ENCODE data around the gene LAYN. TPM values are rescaled to one million over a fixed set of nuclear protein-coding genes. Genes with fewer than 3 reads are reported as not detected.

Gene LAYN
- total and polyA plus RNA-seq, 9 of the 15 experiments (the other 6 are each of a cell fraction or from before 2014, with no cell fraction given) = not detected

DNA sequence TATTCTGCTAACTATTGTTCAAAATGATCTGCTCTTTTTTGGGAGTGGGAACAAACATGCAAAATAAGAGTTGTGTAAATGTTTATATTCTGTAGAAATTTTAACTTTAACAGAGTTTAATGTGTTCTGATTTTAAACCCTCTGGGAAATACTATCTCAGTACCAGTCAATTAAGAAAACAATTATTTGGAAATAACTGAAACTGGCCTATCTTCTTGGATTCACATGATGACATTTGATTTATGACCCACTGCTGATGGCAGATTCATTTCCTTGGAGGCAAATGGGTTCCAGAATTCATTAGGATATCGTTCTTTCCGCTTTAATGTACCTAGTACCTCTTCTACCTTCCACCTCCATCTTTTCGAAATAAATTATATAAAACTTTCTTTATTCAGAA lies 67.2 kb downstream of the LAYN start (continued):
- TF ChIP-seq, protein P1, sequence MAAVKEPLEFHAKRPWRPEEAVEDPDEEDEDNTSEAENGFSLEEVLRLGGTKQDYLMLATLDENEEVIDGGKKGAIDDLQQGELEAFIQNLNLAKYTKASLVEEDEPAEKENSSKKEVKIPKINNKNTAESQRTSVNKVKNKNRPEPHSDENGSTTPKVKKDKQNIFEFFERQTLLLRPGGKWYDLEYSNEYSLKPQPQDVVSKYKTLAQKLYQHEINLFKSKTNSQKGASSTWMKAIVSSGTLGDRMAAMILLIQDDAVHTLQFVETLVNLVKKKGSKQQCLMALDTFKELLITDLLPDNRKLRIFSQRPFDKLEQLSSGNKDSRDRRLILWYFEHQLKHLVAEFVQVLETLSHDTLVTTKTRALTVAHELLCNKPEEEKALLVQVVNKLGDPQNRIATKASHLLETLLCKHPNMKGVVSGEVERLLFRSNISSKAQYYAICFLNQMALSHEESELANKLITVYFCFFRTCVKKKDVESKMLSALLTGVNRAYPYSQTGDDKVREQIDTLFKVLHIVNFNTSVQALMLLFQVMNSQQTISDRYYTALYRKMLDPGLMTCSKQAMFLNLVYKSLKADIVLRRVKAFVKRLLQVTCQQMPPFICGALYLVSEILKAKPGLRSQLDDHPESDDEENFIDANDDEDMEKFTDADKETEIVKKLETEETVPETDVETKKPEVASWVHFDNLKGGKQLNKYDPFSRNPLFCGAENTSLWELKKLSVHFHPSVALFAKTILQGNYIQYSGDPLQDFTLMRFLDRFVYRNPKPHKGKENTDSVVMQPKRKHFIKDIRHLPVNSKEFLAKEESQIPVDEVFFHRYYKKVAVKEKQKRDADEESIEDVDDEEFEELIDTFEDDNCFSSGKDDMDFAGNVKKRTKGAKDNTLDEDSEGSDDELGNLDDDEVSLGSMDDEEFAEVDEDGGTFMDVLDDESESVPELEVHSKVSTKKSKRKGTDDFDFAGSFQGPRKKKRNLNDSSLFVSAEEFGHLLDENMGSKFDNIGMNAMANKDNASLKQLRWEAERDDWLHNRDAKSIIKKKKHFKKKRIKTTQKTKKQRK (IDR thresholded peaks at IDR 0.05; ENCODE audit: borderline replicate concordance, low read depth, low read length) = no peak
- TF ChIP-seq ZNF41 (CRISPR knock-in tag; conservative IDR thresholded peaks at IDR 0.05) = no peak
- no peak for TF ChIP-seq ATF7 (IDR thresholded peaks at IDR 0.05)
- peak; percentile 91 for TF ChIP-seq MEIS2 (IDR thresholded peaks at IDR 0.05; ENCODE audit: partially characterized antibody)
- peak; percentile 80 for TF ChIP-seq PKNOX1 (IDR thresholded peaks at IDR 0.05)

MicroRNAs encoded within 50 kb of the gene (microRNA counts, 767-probe panel; counts per million panel counts)
- microRNA hsa-miR-34b-3p (1,139 counts per million, percentile 25 among the panel's probes with 10 or more counts), microRNA hsa-miR-34c-3p (not detected), microRNA hsa-miR-34c-5p (not detected)

Small RNA genes lying within 50 kb of the gene (microRNA-seq; reads per million reads assigned to microRNA genes)
- gene MIR34B (ENCODE audit: borderline microRNAs expressed) = 0.64 reads per million
- 11.0 reads per million, percentile 58 among the genes with 10 or more reads in this experiment for gene MIR34C (ENCODE audit: borderline microRNAs expressed)

Small RNA genes lying within 50 kb of the gene (small RNA-seq; reads per million reads assigned to genes)
- gene MIR34B = 0.29 reads per million
- gene MIR34C = 2.3 reads per million, percentile 84 among the genes with 10 or more reads in this experiment

Other genes with a start within 250 kb of the LAYN start
- not detected in 2 replicates for gene POU2AF3, start 242.2 kb upstream of the LAYN start, total RNA-seq (2014; rRNA removed)
- gene POU2AF3, start 242.2 kb upstream of the LAYN start, total RNA-seq (2014; rRNA removed; fragmentation: Illumina TruSeq; extraction: Trizol) = not detected in 2 replicates
- gene POU2AF3, start 242.2 kb upstream of the LAYN start, total RNA-seq (2015; rRNA removed; fragmentation: Illumina TruSeq; extraction: Trizol) = not detected in 2 replicates
- gene POU2AF3, start 242.2 kb upstream of the LAYN start, total RNA-seq (2021) = not detected in 2 replicates
- gene POU2AF3, start 242.2 kb upstream of the LAYN start, polyA plus RNA-seq (2011; rRNA removed) = not detected in 2 replicates
- gene POU2AF3, start 242.2 kb upstream of the LAYN start, polyA plus RNA-seq (2014; fragmentation: Illumina TruSeq; extraction: Trizol) = not detected in 2 replicates
- gene POU2AF3, start 242.2 kb upstream of the LAYN start, polyA plus RNA-seq (2014; fragmentation: Nextera tagmentation; extraction: Ambion mirVana) = not detected
- not detected in 2 replicates for gene POU2AF3, start 242.2 kb upstream of the LAYN start, polyA plus RNA-seq (2014; rRNA removed)
- not detected in 2 replicates for gene POU2AF1, start 161.4 kb upstream of the LAYN start, total RNA-seq (2014; rRNA removed)
- not detected in 2 replicates for gene POU2AF1, start 161.4 kb upstream of the LAYN start, total RNA-seq (2014; rRNA removed; fragmentation: Illumina TruSeq; extraction: Trizol)
- not detected in 2 replicates for gene POU2AF1, start 161.4 kb upstream of the LAYN start, total RNA-seq (2015; rRNA removed; fragmentation: Illumina TruSeq; extraction: Trizol)
- gene POU2AF1, start 161.4 kb upstream of the LAYN start, total RNA-seq (2021) = 0.09 and 0.16 TPM in 2 replicates
- gene POU2AF1, start 161.4 kb upstream of the LAYN start, polyA plus RNA-seq (2011; rRNA removed) = not detected in 2 replicates
- gene POU2AF1, start 161.4 kb upstream of the LAYN start, polyA plus RNA-seq (2014; fragmentation: Illumina TruSeq; extraction: Trizol) = not detected in 2 replicates
- not detected for gene POU2AF1, start 161.4 kb upstream of the LAYN start, polyA plus RNA-seq (2014; fragmentation: Nextera tagmentation; extraction: Ambion mirVana)
- gene POU2AF1, start 161.4 kb upstream of the LAYN start, polyA plus RNA-seq (2014; rRNA removed) = not detected in 2 replicates
- not detected in 2 replicates for gene BTG4, start 28.3 kb upstream of the LAYN start, total RNA-seq (2014; rRNA removed)
- gene BTG4, start 28.3 kb upstream of the LAYN start, total RNA-seq (2014; rRNA removed; fragmentation: Illumina TruSeq; extraction: Trizol) = not detected in 2 replicates
- not detected in 2 replicates for gene BTG4, start 28.3 kb upstream of the LAYN start, total RNA-seq (2015; rRNA removed; fragmentation: Illumina TruSeq; extraction: Trizol)
- not detected in 2 replicates for gene BTG4, start 28.3 kb upstream of the LAYN start, total RNA-seq (2021)
- not detected in 2 replicates for gene BTG4, start 28.3 kb upstream of the LAYN start, polyA plus RNA-seq (2011; rRNA removed)
- gene BTG4, start 28.3 kb upstream of the LAYN start, polyA plus RNA-seq (2014; fragmentation: Illumina TruSeq; extraction: Trizol) = not detected in 2 replicates
- not detected for gene BTG4, start 28.3 kb upstream of the LAYN start, polyA plus RNA-seq (2014; fragmentation: Nextera tagmentation; extraction: Ambion mirVana)
- gene BTG4, start 28.3 kb upstream of the LAYN start, polyA plus RNA-seq (2014; rRNA removed) = not detected in 2 replicates
- gene HOATZ, start 25.9 kb upstream of the LAYN start, total RNA-seq (2014; rRNA removed) = not detected in 2 replicates
- gene HOATZ, start 25.9 kb upstream of the LAYN start, total RNA-seq (2014; rRNA removed; fragmentation: Illumina TruSeq; extraction: Trizol) = not detected in 2 replicates
- gene HOATZ, start 25.9 kb upstream of the LAYN start, total RNA-seq (2015; rRNA removed; fragmentation: Illumina TruSeq; extraction: Trizol) = not detected in 2 replicates
- gene HOATZ, start 25.9 kb upstream of the LAYN start, total RNA-seq (2021) = not detected in 2 replicates
- gene HOATZ, start 25.9 kb upstream of the LAYN start, polyA plus RNA-seq (2011; rRNA removed) = not detected in 2 replicates
- gene HOATZ, start 25.9 kb upstream of the LAYN start, polyA plus RNA-seq (2014; fragmentation: Illumina TruSeq; extraction: Trizol) = not detected in 2 replicates
- gene HOATZ, start 25.9 kb upstream of the LAYN start, polyA plus RNA-seq (2014; fragmentation: Nextera tagmentation; extraction: Ambion mirVana) = not detected
- gene HOATZ, start 25.9 kb upstream of the LAYN start, polyA plus RNA-seq (2014; rRNA removed) = not detected in 2 replicates
- 3.4 and 4.1 TPM in 2 replicates for gene SIK2, start 61.7 kb downstream of the LAYN start, total RNA-seq (2014; rRNA removed)
- 3.7 and 3.8 TPM in 2 replicates for gene SIK2, start 61.7 kb downstream of the LAYN start, total RNA-seq (2014; rRNA removed; fragmentation: Illumina TruSeq; extraction: Trizol)
- gene SIK2, start 61.7 kb downstream of the LAYN start, total RNA-seq (2015; rRNA removed; fragmentation: Illumina TruSeq; extraction: Trizol) = 4.5 and 4.8 TPM in 2 replicates
- gene SIK2, start 61.7 kb downstream of the LAYN start, total RNA-seq (2021) = 6.4 and 11.3 TPM in 2 replicates
- 7.3 and 10.3 TPM in 2 replicates for gene SIK2, start 61.7 kb downstream of the LAYN start, polyA plus RNA-seq (2011; rRNA removed)
- gene SIK2, start 61.7 kb downstream of the LAYN start, polyA plus RNA-seq (2014; fragmentation: Illumina TruSeq; extraction: Trizol) = 9.3 and 11.6 TPM in 2 replicates
- under 1 TPM; 0.74 to 0.77 TPM for gene SIK2, start 61.7 kb downstream of the LAYN start, polyA plus RNA-seq (2014; fragmentation: Nextera tagmentation; extraction: Ambion mirVana)
- gene SIK2, start 61.7 kb downstream of the LAYN start, polyA plus RNA-seq (2014; rRNA removed) = 3.2 and 3.3 TPM in 2 replicates
- gene PPP2R1B, start 225.7 kb downstream of the LAYN start, total RNA-seq (2014; rRNA removed) = 24.6 and 32.1 TPM in 2 replicates
- gene PPP2R1B, start 225.7 kb downstream of the LAYN start, total RNA-seq (2014; rRNA removed; fragmentation: Illumina TruSeq; extraction: Trizol) = 39.8 and 46.0 TPM in 2 replicates
- gene PPP2R1B, start 225.7 kb downstream of the LAYN start, total RNA-seq (2015; rRNA removed; fragmentation: Illumina TruSeq; extraction: Trizol) = 25.1 and 30.4 TPM in 2 replicates
- 57.3 and 57.4 TPM in 2 replicates for gene PPP2R1B, start 225.7 kb downstream of the LAYN start, total RNA-seq (2021)
- gene PPP2R1B, start 225.7 kb downstream of the LAYN start, polyA plus RNA-seq (2011; rRNA removed) = 33.4 and 48.4 TPM in 2 replicates
- 36.4 and 39.4 TPM in 2 replicates for gene PPP2R1B, start 225.7 kb downstream of the LAYN start, polyA plus RNA-seq (2014; fragmentation: Illumina TruSeq; extraction: Trizol)
- gene PPP2R1B, start 225.7 kb downstream of the LAYN start, polyA plus RNA-seq (2014; fragmentation: Nextera tagmentation; extraction: Ambion mirVana) = 10 to 100 TPM; 50.9 to 68.5 TPM
- gene PPP2R1B, start 225.7 kb downstream of the LAYN start, polyA plus RNA-seq (2014; rRNA removed) = 24.7 and 31.5 TPM in 2 replicates

Measured in K562 (cell line).